Tibial nerve (tissue), 4 donors: ENCODE results near the gene ACADS. TPM values are rescaled to one million over a fixed set of nuclear protein-coding genes. Genes with fewer than 3 reads are reported as not detected.

Experiments
- DNase-seq, 2 donors: peaks; one replicate each; pipeline ENCODE4 v3.0.0-alpha.2; 2019; ENCODE audit warnings: low spot score in 2 of 2
- H3K27ac ChIP-seq, 4 donors: fragments of 200-600 bp; sonication (generic) in 3 of 4; one replicate each; pipeline ENCODE4 v1.5.1; 2017 to 2019; ENCODE audit warnings: mild to moderate bottlenecking in 1 of 4
- H3K27me3 ChIP-seq, 2 donors: fragments of 200-600 bp; sonication (generic) in 1 of 2; one replicate each; pipeline versions ENCODE4 v1.5.1 to v1.6.0; 2017 to 2019
- H3K36me3 ChIP-seq, 3 donors: fragments of 200-600 bp; sonication (generic); one replicate each; pipeline ENCODE4 v1.5.1; 2018 to 2019
- H3K4me1 ChIP-seq, 4 donors: fragments of 200-600 bp; sonication (generic) in 3 of 4; one replicate each; pipeline ENCODE4 v1.5.1; 2017 to 2019
- H3K4me3 ChIP-seq, 4 donors: fragments of 200-600 bp; sonication (generic) in 3 of 4; one replicate each; pipeline ENCODE4 v1.5.1; 2017 to 2019; ENCODE audit warnings: mild to moderate bottlenecking in 1 of 4, moderate library complexity in 1 of 4
- H3K9me3 ChIP-seq, 4 donors: fragments of 200-600 bp; sonication (generic) in 3 of 4; one replicate each; pipeline ENCODE4 v1.5.1; 2017 to 2019
- EP300 ChIP-seq, 2 donors: sonication (generic); formaldehyde crosslinking; IDR thresholded peaks; one replicate each; pipeline ENCODE4 v1.6.1; 2017; ENCODE audit warnings: antibody characterized with exemption in 2 of 2, mild to moderate bottlenecking in 1 of 2
- POLR2A ChIP-seq, 2 donors: fragments of 450-650 bp; IDR thresholded peaks; one replicate each; pipeline ENCODE4 v1.6.1; 2017; ENCODE audit warnings: antibody characterized with exemption in 2 of 2, mild to moderate bottlenecking in 2 of 2, moderate library complexity in 2 of 2
- WGBS, 2 donors: methylation state at CpG; one replicate each; pipeline ENCODE4 v1.1.5; 2018; 5-methylcytosine and 5-hydroxymethylcytosine counted together
- total RNA-seq, 4 donors: library from RNA; depleted of rRNA; stranded (reverse); fragments of >200 nt; gene quantifications; one replicate each; pipeline ENCODE4 v1.1.0, GENCODE V29; 2016
- TF ChIP-seq, protein P1 (sequence below), 5 experiments: fragments of 200-600 bp in 3 of 5; fragments of 450-650 bp in 2 of 5; sonication (generic) in 3 of 5; IDR thresholded peaks; one replicate each; pipeline ENCODE4 v1.5.1; 2016 to 2019; ENCODE audit warnings: antibody characterized with exemption in 5 of 5, mild to moderate bottlenecking in 3 of 5, moderate library complexity in 2 of 5

The ACADS gene
- total RNA-seq, 4 donors from 2014 or later: 24.7 to 53.4 (median 34.3) TPM

DNA sequence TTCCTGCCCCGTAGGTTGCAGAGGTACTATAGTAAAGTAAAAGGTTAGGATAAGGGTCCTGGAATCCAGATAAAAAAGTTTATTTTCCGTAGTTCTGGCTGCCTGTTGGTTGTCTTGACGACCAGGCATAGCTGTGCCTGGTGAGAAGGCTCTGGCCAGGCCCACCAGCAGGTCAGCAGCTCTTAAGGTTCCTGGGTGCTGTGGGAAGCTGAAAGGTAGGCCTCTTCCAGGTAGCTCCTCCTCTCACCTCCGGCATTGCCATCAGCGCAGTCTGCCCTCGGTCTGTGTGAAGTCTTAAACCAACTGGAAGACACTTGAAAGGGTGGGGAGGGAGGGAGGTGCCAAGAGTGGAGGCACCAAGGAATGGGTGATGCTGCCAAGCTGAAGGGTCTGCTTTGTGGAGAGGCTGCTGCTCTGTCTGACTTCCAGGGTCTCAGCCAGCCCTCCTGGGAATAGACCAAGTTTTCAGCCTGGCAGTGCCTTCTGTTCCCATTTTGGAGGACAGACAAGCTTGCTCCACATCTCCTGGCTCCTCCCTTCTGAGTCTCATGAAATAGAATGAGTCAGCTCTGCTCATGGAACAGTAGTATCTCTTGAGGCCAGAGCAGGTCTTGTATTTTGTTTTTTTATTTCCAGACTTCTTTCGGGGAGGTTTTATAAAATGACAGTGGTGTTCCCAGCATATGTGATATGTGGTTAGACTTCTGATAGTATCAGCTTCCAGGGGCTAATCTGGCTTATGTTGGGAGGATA is 5.2 kb upstream of the ACADS start:
- no peaks in the 10 kb centered on the region for H3K27me3 ChIP-seq
- peak overlapping the region in 1 of 4 donors; percentile 56 for H3K27ac ChIP-seq
- no peaks in the 10 kb centered on the region for H3K9me3 ChIP-seq
- TF ChIP-seq EP300 (IDR thresholded peaks at IDR 0.05): no peak
- TF ChIP-seq, protein P1, sequence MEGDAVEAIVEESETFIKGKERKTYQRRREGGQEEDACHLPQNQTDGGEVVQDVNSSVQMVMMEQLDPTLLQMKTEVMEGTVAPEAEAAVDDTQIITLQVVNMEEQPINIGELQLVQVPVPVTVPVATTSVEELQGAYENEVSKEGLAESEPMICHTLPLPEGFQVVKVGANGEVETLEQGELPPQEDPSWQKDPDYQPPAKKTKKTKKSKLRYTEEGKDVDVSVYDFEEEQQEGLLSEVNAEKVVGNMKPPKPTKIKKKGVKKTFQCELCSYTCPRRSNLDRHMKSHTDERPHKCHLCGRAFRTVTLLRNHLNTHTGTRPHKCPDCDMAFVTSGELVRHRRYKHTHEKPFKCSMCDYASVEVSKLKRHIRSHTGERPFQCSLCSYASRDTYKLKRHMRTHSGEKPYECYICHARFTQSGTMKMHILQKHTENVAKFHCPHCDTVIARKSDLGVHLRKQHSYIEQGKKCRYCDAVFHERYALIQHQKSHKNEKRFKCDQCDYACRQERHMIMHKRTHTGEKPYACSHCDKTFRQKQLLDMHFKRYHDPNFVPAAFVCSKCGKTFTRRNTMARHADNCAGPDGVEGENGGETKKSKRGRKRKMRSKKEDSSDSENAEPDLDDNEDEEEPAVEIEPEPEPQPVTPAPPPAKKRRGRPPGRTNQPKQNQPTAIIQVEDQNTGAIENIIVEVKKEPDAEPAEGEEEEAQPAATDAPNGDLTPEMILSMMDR (IDR thresholded peaks at IDR 0.05): no peak
- no peak for TF ChIP-seq POLR2A (IDR thresholded peaks at IDR 0.05)
- H3K4me1 ChIP-seq: peaks cover 0 to 8% (median 6%) of the 10 kb centered on the region in 4 donors
- 79 to 86% methylated on average over 7 of the region's 7 CpGs for WGBS, 2 donors
- H3K36me3 ChIP-seq: peaks cover 0 to 86% (median 5%) of the 10 kb centered on the region in 3 donors
- H3K4me3 ChIP-seq: no peak overlapping the region
- DNase-seq: no peak

DNA sequence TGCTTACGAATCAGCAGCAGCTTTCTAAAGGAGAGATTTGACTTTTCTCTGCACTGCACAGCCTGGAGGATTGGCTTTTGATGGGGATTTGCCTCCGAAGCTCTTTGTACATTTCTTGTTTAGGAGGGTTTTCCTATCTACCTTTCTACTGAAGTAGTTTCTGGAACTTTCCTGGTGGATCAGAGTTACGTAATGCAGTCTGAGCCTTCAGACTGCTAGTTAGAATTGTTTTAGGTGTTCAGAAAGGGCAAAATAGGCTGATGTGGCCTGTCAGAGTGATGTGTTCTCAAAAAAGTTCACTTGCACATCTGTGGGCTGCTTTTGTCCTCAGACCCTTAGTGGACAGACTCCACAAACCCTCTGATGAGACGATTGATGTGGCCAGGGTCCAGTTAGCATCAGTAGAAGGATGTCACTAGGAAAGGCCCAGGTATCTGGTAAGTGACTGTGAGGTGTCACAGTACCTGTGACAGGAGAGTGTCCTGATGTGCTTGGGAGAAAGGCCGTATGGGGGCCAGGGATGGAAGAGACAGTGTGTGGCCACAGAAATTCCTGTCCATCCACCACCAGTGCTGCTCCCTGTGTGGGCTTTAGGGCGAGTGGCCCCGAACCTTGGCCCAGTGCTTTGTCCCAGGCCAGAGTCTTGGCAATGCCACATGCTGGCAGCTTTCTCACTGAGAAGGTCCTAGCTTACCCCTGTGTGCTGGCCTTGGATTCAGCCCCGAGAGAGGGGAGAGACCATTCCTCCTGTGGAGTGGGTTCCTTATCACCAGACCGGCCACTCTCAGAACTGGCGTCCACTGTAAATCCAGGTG is 4.4 kb upstream of the ACADS start:
- TF ChIP-seq EP300 (IDR thresholded peaks at IDR 0.05): no peak
- TF ChIP-seq, protein P1 (IDR thresholded peaks at IDR 0.05): no peak
- TF ChIP-seq POLR2A (IDR thresholded peaks at IDR 0.05): no peak
- Histone ChIP-seq H3K36me3 (peaks cover 0 to 78% (median 5%) of the 10 kb centered on the region in 3 donors), H3K4me3 (no peak overlapping the region), H3K27me3 (no peaks in the 10 kb centered on the region), H3K9me3 (no peaks in the 10 kb centered on the region), H3K27ac (peak overlapping the region in 2 of 4 donors; percentile 45 to 50), H3K4me1 (peaks cover 0 to 11% (median 6%) of the 10 kb centered on the region in 4 donors)
- no peak for DNase-seq
- 89 to 92% methylated on average over 7 to 10 of the region's 10 CpGs for WGBS, 2 donors

DNA sequence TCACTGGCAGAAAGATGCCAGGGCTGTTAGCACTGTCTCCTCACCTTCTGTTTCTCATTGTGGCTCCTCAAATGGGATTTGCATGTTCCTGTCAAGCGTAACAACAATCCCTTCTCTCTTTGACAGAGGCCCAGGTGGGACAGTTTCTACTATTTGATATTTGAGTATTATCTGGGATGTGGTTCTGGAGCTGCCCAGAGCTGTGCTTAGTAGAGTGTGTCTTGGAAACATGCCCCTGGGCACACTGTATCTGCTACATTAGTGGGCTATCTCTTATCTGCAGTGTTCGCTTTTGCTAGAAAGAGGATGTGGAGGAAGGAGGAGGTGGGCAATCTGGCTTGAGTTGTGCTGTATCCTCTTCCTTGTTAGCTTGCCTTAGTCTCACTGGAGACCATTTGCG is 3.8 kb upstream of the ACADS start:
- no peak overlapping the region for H3K27ac ChIP-seq
- H3K4me1 ChIP-seq: peaks cover 0 to 16% (median 8%) of the 10 kb centered on the region in 4 donors
- DNase-seq: no peak
- no peak overlapping the region for H3K4me3 ChIP-seq
- H3K27me3 ChIP-seq: no peaks in the 10 kb centered on the region
- peaks cover 0 to 72% (median 5%) of the 10 kb centered on the region in 3 donors for H3K36me3 ChIP-seq
- WGBS, 2 donors: 83 to 91% methylated on average over 3 of the region's 3 CpGs
- H3K9me3 ChIP-seq: no peaks in the 10 kb centered on the region
- TF ChIP-seq POLR2A (IDR thresholded peaks at IDR 0.05) (no peak), EP300 (IDR thresholded peaks at IDR 0.05) (no peak)
- TF ChIP-seq, protein P1 (IDR thresholded peaks at IDR 0.05): no peak

DNA sequence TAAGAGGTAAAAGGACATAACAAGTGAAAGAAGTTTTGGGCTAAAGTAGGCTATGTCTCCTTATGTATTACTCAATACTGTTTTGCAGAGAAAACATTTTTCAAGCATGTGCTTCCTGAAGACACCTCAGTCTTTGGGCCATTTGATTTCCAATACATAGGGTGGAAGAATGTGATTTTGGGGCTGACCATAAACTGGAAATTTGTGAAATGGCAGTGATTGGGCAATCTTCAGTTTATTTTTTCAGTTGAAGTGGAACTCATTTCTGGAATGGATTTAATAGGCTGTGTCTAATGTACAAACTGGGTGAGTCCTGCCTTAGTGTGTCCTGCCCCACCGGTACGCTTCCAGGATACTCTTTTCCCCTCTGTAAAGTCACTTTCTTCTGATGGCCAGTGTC is 2.8 kb upstream of the ACADS start:
- Histone ChIP-seq H3K36me3 (peaks cover 0 to 71% (median 5%) of the 10 kb centered on the region in 3 donors), H3K9me3 (no peaks in the 10 kb centered on the region), H3K27me3 (no peaks in the 10 kb centered on the region), H3K4me3 (no peak overlapping the region), H3K4me1 (peaks cover 0 to 16% (median 8%) of the 10 kb centered on the region in 4 donors), H3K27ac (no peak overlapping the region)
- WGBS, 2 donors: 84 to 97% methylated on average over 2 of the region's 2 CpGs
- no peak for DNase-seq
- TF ChIP-seq POLR2A (IDR thresholded peaks at IDR 0.05) (no peak), EP300 (IDR thresholded peaks at IDR 0.05) (no peak)
- TF ChIP-seq, protein P1 (IDR thresholded peaks at IDR 0.05): no peak
